Astrocyte of the cerebellum (primary cell): ENCODE data around the gene HIPK1.

ENCODE experiments used
- DNase-seq: peaks from one replicate; pipeline ENCODE4 v3.0.0-alpha.2; 2011; ENCODE audit warnings: low read depth
- H3K4me3 ChIP-seq: 2 replicates; pipeline ENCODE4 v1.5.1; 2011; ENCODE audit warnings: mild to moderate bottlenecking, low read depth, low read length, moderate library complexity
- CTCF ChIP-seq: IDR thresholded peaks from 2 replicates; pipeline ENCODE4 v1.5.1; 2012; ENCODE audit warnings: low read length, low read depth, moderate library complexity, mild to moderate bottlenecking; ENCODE audit errors: missing control alignments
- in situ Hi-C: cut with HindIII; loops from 2 replicates; pipeline ENCODE4 v1.10.0; 2017; ENCODE audit warnings: low sequenced_read_pairs

The HIPK1 gene

GRCh38 chr1:113928941-113929749 is at the start of gene HIPK1:
TSS of gene HIPK1 (plus strand) at chr1:113929324.
- in situ Hi-C loops: no loop called here
- peak; percentile 65 for DNase-seq
- no peak for TF ChIP-seq CTCF
- H3K4me3 ChIP-seq: peak within 1 kb of the TSS; percentile 96

- in situ Hi-C loops: no loop called here
These were observed 49.4 kb upstream of the HIPK1 start for GRCh38 chr1:113879739-113880038.

GRCh38 chr1:113881661-113882060 is 47.5 kb upstream of the HIPK1 start:
- no peak for TF ChIP-seq CTCF

More at GRCh38 chr1:113879739-113880038, 49.4 kb upstream of the HIPK1 start:
- no peak for DNase-seq
- no peak for TF ChIP-seq CTCF
- H3K4me3 ChIP-seq: no peak overlapping the region

GRCh38 chr1:113886417-113887401 is 42.4 kb upstream of the HIPK1 start:
- in situ Hi-C loops: no loop called here
- DNase-seq: no peak
- no peak for TF ChIP-seq CTCF
- no peak overlapping the region for H3K4me3 ChIP-seq

More at GRCh38 chr1:113881661-113882060, 47.5 kb upstream of the HIPK1 start:
- no peak overlapping the region for H3K4me3 ChIP-seq
- no peak for DNase-seq
- in situ Hi-C loops: no loop called here

GRCh38 chr1:113887402-113888175 is 41.5 kb upstream of the HIPK1 start, which contains the start of gene BCL2L15:
TSS of gene BCL2L15 (minus strand) at chr1:113887581. CDS start at chr1:113887375, 206 bp downstream.
- TF ChIP-seq CTCF: no peak
- H3K4me3 ChIP-seq: no peak within 1 kb of the TSS
- in situ Hi-C loops: no loop called here
- no peak for DNase-seq

GRCh38 chr1:113890816-113891215 is 38.3 kb upstream of the HIPK1 start:
- DNase-seq: no peak
- no peak for TF ChIP-seq CTCF
- H3K4me3 ChIP-seq: no peak overlapping the region
- in situ Hi-C loops: no loop called here
